HepG2 (cell line): Measurements from ENCODE around the gene IL1RL2. TPM values are rescaled to one million over a fixed set of nuclear protein-coding genes. Genes with fewer than 3 reads are reported as not detected.

Source experiments
- ATAC-seq: fragments of 200-7000 bp; cut with Tn5 transposase; 3 replicates; pipeline ENCODE4 v1.9.1; 2020; ENCODE audit warnings: mild to moderate bottlenecking, moderate library complexity
- BruUV-seq: library from RNA; stranded (reverse); fragments of 400-500 nt; replicated peaks from 2 replicates; lab custom pipeline; 2021; lab: Mats Ljungman, UMichigan
- CTCF ChIA-PET: fragments of 300-600 bp; formaldehyde crosslinking; extraction: SDS; loops from one replicate; lab custom pipeline; 2021; ENCODE audit warnings: low total read pairs, inconsistent platforms, low intra/inter-chr PET ratio; lab: Yijun Ruan, JAX
- POLR2A ChIA-PET: fragments of 350-600 bp; sonication (Branson Sonifier 250); formaldehyde crosslinking; loops from one replicate; lab custom pipeline; 2020; ENCODE audit warnings: antibody characterized with exemption, inconsistent platforms; lab: Yijun Ruan, JAX
- DNase-seq: peaks from one replicate; pipeline ENCODE4 v3.0.0-alpha.2; 2015; ENCODE audit warnings: low spot score
- FAIRE-seq: peaks from 3 replicates; lab custom pipeline; 2011; peaks lifted over from hg19 to GRCh38; lab: Jason Lieb, UNC
- H2AFZ ChIP-seq: one replicate; pipeline ENCODE4 v1.6.1; 2011; ENCODE audit warnings: low read length, inconsistent platforms
- H3K27ac ChIP-seq: fragments of 300-600 bp; 3 replicates; pipeline ENCODE4 v1.8.0; 2011; ENCODE audit warnings: mixed run types, mild to moderate bottlenecking, mixed read lengths, low read length, inconsistent platforms; ENCODE audit not compliant: insufficient read depth; ENCODE audit errors: extremely low read length
- H3K27me3 ChIP-seq, 2 experiments: fragments of 200-600 bp in 1 of 2; 2 replicates in 1 of 2; 3 replicates in 1 of 2; pipeline versions ENCODE4 v1.6.0 to v1.8.0; 2011; ENCODE audit warnings: low read length in 2 of 2, mild to moderate bottlenecking in 2 of 2, moderate library complexity in 2 of 2, inconsistent platforms in 1 of 2; ENCODE audit not compliant: insufficient read depth in 2 of 2, control insufficient read depth in 1 of 2
- H3K36me3 ChIP-seq, 2 experiments: fragments of 200-600 bp in 1 of 2; replicated peaks in 1 of 2; 2 replicates in 1 of 2; 3 replicates in 1 of 2; pipeline versions ENCODE4 v1.5.1 to v1.8.0; 2011; ENCODE audit warnings: low read length in 2 of 2, inconsistent platforms in 1 of 2; ENCODE audit not compliant: insufficient read depth in 2 of 2, control insufficient read depth in 1 of 2
- H3K4me1 ChIP-seq: 2 replicates; pipeline ENCODE4 v1.5.1; 2012; ENCODE audit warnings: low read length, inconsistent platforms; ENCODE audit not compliant: insufficient read depth
- H3K4me2 ChIP-seq: 2 replicates; pipeline ENCODE4 v1.6.0; 2011; ENCODE audit warnings: low read depth, low read length, inconsistent platforms
- H3K4me3 ChIP-seq, 3 experiments: fragments of 200-600 bp in 1 of 3; sonication (generic), shearing (Covaris generic) in 1 of 3; replicated peaks in 1 of 3; 2 replicates each; pipeline ENCODE4 v1.5.1; 2011 to 2016; ENCODE audit warnings: low read length in 3 of 3, inconsistent platforms in 2 of 3, low read depth in 2 of 3, mild to moderate bottlenecking in 2 of 3, control low read depth in 1 of 3, mixed read lengths in 1 of 3; ENCODE audit not compliant: insufficient read depth in 1 of 3
- H3K79me2 ChIP-seq: one replicate; pipeline ENCODE4 v1.6.1; 2011; ENCODE audit warnings: low read length, inconsistent platforms; ENCODE audit not compliant: insufficient read depth
- H3K9ac ChIP-seq: 2 replicates; pipeline ENCODE4 v1.6.0; 2011; ENCODE audit warnings: mild to moderate bottlenecking, low read depth, low read length, inconsistent platforms; ENCODE audit not compliant: insufficient read depth
- H3K9me3 ChIP-seq: 2 replicates; pipeline ENCODE4 v1.5.1; 2012; ENCODE audit warnings: mild to moderate bottlenecking, low read length
- H4K20me1 ChIP-seq: 2 replicates; pipeline ENCODE4 v1.6.0; 2011; ENCODE audit warnings: inconsistent platforms, mild to moderate bottlenecking, low read length, moderate library complexity; ENCODE audit not compliant: insufficient read depth
- CEBPG ChIP-seq: IDR thresholded peaks from 2 replicates; pipeline ENCODE4 v1.6.1; 2016
- FOXK2 ChIP-seq: fragments of 450-650 bp; IDR thresholded peaks from 2 replicates; pipeline ENCODE4 v1.6.1; 2016
- GPN1 ChIP-seq: sonication (generic); formaldehyde crosslinking; IDR thresholded peaks from 2 replicates; pipeline ENCODE4 v1.5.1; 2020; ENCODE audit warnings: missing genetic modification reagents, borderline replicate concordance
- HNRNPLL ChIP-seq: fragments of 200-400 bp; formaldehyde crosslinking; IDR thresholded peaks from 2 replicates; pipeline ENCODE4 v1.6.1; 2017; ENCODE audit warnings: mild to moderate bottlenecking, low read depth, low read length; ENCODE audit not compliant: poor library complexity, severe bottlenecking
- IKZF4 ChIP-seq: sonication (generic); formaldehyde crosslinking; IDR thresholded peaks from 2 replicates; pipeline ENCODE4 v1.5.1; 2020; ENCODE audit warnings: borderline replicate concordance, mild to moderate bottlenecking, low read depth, missing genetic modification reagents; ENCODE audit errors: not compliant biosample characterization
- MXD4 ChIP-seq: IDR thresholded peaks from 2 replicates; pipeline ENCODE4 v1.6.1; 2016; ENCODE audit warnings: mild to moderate bottlenecking, missing biosample characterization, missing genetic modification reagents
- PRDM15 ChIP-seq: sonication (generic); formaldehyde crosslinking; IDR thresholded peaks from 2 replicates; pipeline ENCODE4 v1.4.0; 2020; ENCODE audit warnings: missing genetic modification reagents
- SMARCE1 ChIP-seq: fragments of 450-650 bp; IDR thresholded peaks from 2 replicates; pipeline ENCODE4 v1.6.1; 2017; ENCODE audit warnings: borderline replicate concordance
- SNAI1 ChIP-seq: sonication (generic); formaldehyde crosslinking; IDR thresholded peaks from 2 replicates; pipeline ENCODE4 v1.5.0; 2020; ENCODE audit warnings: mild to moderate bottlenecking, missing genetic modification reagents, borderline replicate concordance
- ZBTB14 ChIP-seq: sonication (generic); formaldehyde crosslinking; IDR thresholded peaks from 2 replicates; pipeline ENCODE4 v1.4.0; 2020; ENCODE audit warnings: missing genetic modification reagents
- ZBTB20 ChIP-seq: sonication (generic); formaldehyde crosslinking; IDR thresholded peaks from 2 replicates; pipeline ENCODE4 v1.8.1; 2023; ENCODE audit warnings: missing genetic modification reagents, low read depth, mild to moderate bottlenecking, borderline replicate concordance
- ZNF10 ChIP-seq: sonication (generic); formaldehyde crosslinking; IDR thresholded peaks from 2 replicates; pipeline ENCODE4 v1.4.0; 2020; ENCODE audit warnings: mild to moderate bottlenecking, low read depth, missing genetic modification reagents, borderline replicate concordance
- ZNF224 ChIP-seq: sonication (generic); formaldehyde crosslinking; IDR thresholded peaks from 2 replicates; pipeline ENCODE4 v1.5.0; 2020; ENCODE audit warnings: mild to moderate bottlenecking, missing genetic modification reagents
- ZNF225 ChIP-seq: sonication (generic); formaldehyde crosslinking; IDR thresholded peaks from 2 replicates; pipeline ENCODE4 v1.4.0; 2020; ENCODE audit warnings: mild to moderate bottlenecking, missing genetic modification reagents
- ZNF557 ChIP-seq: sonication (generic); formaldehyde crosslinking; IDR thresholded peaks from 2 replicates; pipeline ENCODE4 v1.4.0; 2020; ENCODE audit warnings: missing genetic modification reagents
- ZNF737 ChIP-seq: sonication (generic); formaldehyde crosslinking; IDR thresholded peaks from 2 replicates; pipeline ENCODE4 v1.5.0; 2020; ENCODE audit warnings: missing genetic modification reagents, mild to moderate bottlenecking, borderline replicate concordance
- ZNF773 ChIP-seq: sonication (generic); formaldehyde crosslinking; IDR thresholded peaks from 2 replicates; pipeline ENCODE4 v1.4.0; 2020; ENCODE audit warnings: missing genetic modification reagents, borderline replicate concordance
- ZNF784 ChIP-seq: sonication (generic); formaldehyde crosslinking; IDR thresholded peaks from 2 replicates; pipeline ENCODE4 v1.5.1; 2020; ENCODE audit warnings: missing genetic modification reagents, mild to moderate bottlenecking, borderline replicate concordance
- WGBS: methylation state at CpG from one replicate; pipeline ENCODE4 v1.1.6; 2017; ENCODE audit warnings: low lambda C conversion rate; 5-methylcytosine and 5-hydroxymethylcytosine counted together
- in situ Hi-C: cut with HindIII; loops from 2 replicates; pipeline ENCODE4 v1.10.0; 2017; ENCODE audit warnings: low pct_unique_long_range_greater_than_20kb; ENCODE audit not compliant: extremely low pct_ligation_motif_present
- intact Hi-C: fragments of 100-400 bp; cut with micrococcal nuclease; formaldehyde crosslinking; loops from one replicate; pipeline ENCODE4 v1.10.0; 2022; ENCODE audit not compliant: unreplicated experiment
- polyA plus RNA-seq, 8 experiments: library from polyadenylated mRNA; depleted of rRNA in 3 of 8; stranded (reverse) in 7 of 8; unstranded in 1 of 8; fragments of >200 nt; fragmentation: Illumina TruSeq in 4 of 8; extraction: Trizol in 4 of 8; gene quantifications; 2 replicates each; pipeline versions ENCODE4 v1.2.1 to v1.2.3, GENCODE V29; 2011 to 2016; ENCODE audit warnings: low read depth in 4 of 8, missing spikeins in 1 of 8, mixed read lengths in 1 of 8; ENCODE audit not compliant: insufficient read depth in 1 of 8
- total RNA-seq, 5 experiments: library from RNA; depleted of rRNA; stranded (reverse); fragments of >200 nt; fragmentation: Illumina TruSeq; extraction: Trizol; gene quantifications; 2 replicates each; pipeline ENCODE4 v1.2.3, GENCODE V29; 2016; ENCODE audit warnings: low read depth in 1 of 5

Gene IL1RL2
- total and polyA plus RNA-seq, 2 of the 13 experiments (the other 11 are each of a cell fraction or from before 2014, with no cell fraction given) = 0.03 TPM; not detected in 1

GRCh38 chr2:102181919-102182635 is 4.7 kb upstream of the IL1RL2 start (continued):
- no peak for TF ChIP-seq ZBTB14 (CRISPR knock-in tag)
- peak; percentile 38; the same call in 1 of the 2 replicates for TF ChIP-seq CEBPG
- no peak for TF ChIP-seq SMARCE1

- no peak overlapping the region for H3K27ac ChIP-seq
- H3K4me2 ChIP-seq = no peak overlapping the region
- no peak for ATAC-seq
- no peaks in the 10 kb centered on the region for H3K9me3 ChIP-seq
- peaks cover 57% of the 10 kb centered on the region for H3K4me1 ChIP-seq
- FAIRE-seq = no peak
- no peaks in the 10 kb centered on the region for H3K27me3 ChIP-seq
- ChIA-PET POLR2A (no interaction called here), CTCF (no interaction called here)
- no peak overlapping the region for H3K9ac ChIP-seq
- intact Hi-C loops = no loop called here
- no peak overlapping the region for H2AFZ ChIP-seq
- H3K4me3 ChIP-seq = no peak overlapping the region
- no TSS peak for BruUV-seq
- H3K79me2 ChIP-seq = no peaks in the 10 kb centered on the region
- no peaks in the 10 kb centered on the region for H3K36me3 ChIP-seq
- no peak for DNase-seq
- in situ Hi-C loops = no loop called here
- WGBS = 41% methylated on average over 2 of the region's 2 CpGs
- no peaks in the 10 kb centered on the region for H4K20me1 ChIP-seq
- TF ChIP-seq ZNF773 (CRISPR knock-in tag) (no peak), ZNF737 (CRISPR knock-in tag) (no peak), PRDM15 (no peak), IKZF4 (CRISPR knock-in tag) (no peak), GPN1 (CRISPR knock-in tag) (no peak), SNAI1 (no peak), ZNF10 (CRISPR knock-in tag) (no peak), HNRNPLL (no peak), ZNF224 (CRISPR knock-in tag) (no peak), ZNF557 (no peak), ZNF784 (CRISPR knock-in tag) (no peak), MXD4 (CRISPR knock-in tag) (no peak), ZNF225 (CRISPR knock-in tag) (no peak), ZBTB20 (CRISPR knock-in tag) (no peak), FOXK2 (no peak)
Observed at GRCh38 chr2:102184018-102184417, 2.8 kb upstream of the IL1RL2 start.
